ENCODE data around the gene ACTR8. TPM values are rescaled to one million over a fixed set of nuclear protein-coding genes. Genes with fewer than 3 reads are reported as not detected.

The ACTR8 gene
- total RNA-seq, 1 donor from 2014 or later, result 47.2 TPM

DNA sequence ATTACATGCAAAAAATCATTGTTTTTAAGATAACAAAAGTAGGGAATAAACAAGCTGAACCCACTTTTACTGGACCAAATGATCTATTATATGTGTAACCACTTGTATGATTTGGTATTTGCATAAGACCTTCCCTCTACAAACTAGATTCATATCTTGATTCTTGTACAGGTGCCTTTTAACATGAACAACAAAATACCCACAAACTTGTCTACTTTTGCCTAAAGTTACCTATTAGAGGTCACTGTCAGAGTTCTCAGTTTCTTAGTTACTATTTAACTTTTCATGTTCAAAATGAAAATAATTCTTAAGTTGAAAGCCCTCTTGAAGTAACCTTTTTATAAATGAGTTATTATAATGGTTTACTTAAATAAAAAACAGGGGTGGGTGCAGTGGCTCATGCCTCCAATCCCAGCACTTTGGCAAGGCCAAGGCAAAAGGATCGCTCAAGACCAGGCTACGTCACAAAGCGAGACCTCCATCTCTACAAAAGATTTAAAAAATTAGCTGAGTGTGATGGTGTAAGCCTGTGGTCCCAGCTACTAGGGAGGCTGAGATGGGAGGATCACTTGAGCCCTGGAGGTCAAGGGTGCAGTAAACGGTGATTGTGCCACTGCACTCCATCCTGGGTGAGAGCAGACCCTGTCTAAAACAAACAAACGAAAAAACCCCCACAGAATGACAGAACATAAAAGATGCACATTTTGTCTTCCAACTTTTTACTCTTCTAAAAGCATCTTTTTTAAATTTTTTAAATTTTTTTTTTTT lies 16.0 kb downstream of the ACTR8 start:
- DNase-seq (ENCODE audit: low read depth), result no peak

DNA sequence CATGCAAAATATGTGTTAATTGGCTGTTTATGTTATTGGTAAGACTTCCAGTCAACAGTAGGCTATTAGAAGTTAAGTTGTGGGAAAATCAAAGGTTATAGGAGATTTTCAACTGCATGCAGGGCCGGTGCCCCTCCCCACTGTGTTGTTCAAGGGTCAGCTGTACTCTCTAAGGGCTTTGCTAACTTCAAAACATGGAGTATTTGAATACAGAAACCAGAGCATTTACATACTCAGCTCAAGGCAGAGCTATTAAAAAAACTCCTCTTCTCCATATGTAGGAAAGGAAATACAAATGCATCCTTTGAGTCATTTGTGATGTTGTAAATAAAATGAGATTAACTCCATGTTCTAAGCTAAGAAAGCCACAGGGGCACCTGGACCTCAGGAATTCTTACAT lies 18.8 kb downstream of the ACTR8 start:
- no peak for DNase-seq (ENCODE audit: low read depth)

DNA sequence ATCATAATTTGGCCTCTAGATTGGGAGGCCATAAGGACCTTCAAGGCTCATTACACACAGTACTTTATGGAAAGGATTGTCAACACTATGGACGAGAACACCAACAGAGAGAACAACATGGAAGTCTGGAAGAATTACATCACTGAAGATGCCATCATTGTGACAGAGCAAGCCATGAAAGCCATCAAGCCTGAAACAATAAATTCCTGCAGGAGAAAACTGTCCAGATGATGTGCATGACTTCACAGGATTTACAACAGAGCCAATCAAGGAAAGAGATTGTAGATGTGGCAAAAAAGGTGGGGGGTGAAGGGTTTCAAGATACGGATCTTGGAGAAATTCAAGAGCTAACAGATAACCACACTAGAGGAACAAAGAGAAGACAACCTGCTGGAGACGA lies 19.7 kb downstream of the ACTR8 start:
- DNase-seq (ENCODE audit: low read depth), result peak; percentile 54

DNA sequence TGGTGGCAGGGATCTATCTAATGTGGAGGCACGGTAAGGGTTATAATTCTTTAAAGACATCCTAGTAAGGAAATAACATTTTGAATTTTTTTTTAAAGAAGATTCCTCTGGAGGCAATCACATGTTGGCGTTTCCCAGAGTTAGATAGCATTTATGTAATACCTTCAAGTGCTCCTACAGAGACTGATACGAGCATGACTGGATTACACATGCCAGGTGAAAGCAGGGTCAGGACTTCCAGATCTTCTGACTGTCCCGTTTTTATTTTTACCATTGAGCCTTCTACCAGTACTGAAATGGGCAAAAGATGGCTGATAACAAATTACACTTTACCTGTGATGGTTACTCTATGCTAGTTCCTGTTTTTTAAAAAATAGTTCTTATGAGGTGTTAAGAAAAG lies 21.8 kb downstream of the ACTR8 start:
- DNase-seq (ENCODE audit: low read depth), result no peak

DNA sequence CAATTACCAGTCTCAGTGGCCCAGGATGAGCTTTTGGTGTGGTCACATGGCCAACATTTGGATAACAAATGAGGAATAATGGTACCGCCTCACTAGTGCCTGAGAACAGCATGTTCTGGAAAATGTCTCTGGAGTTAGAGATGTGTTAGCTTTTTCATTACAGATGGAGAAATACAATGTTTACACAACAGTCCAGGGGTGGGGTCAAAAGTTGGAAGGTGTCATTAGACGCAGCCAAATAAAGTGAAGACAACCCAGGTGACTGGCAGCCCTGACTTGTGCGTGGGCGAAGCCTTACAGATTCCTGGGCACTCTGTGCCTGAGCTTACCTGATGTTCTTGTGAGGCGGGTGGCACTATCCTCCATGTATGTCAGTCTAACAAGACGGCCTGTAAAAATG lies 22.8 kb downstream of the ACTR8 start:
- no peak for DNase-seq (ENCODE audit: low read depth)

DNA sequence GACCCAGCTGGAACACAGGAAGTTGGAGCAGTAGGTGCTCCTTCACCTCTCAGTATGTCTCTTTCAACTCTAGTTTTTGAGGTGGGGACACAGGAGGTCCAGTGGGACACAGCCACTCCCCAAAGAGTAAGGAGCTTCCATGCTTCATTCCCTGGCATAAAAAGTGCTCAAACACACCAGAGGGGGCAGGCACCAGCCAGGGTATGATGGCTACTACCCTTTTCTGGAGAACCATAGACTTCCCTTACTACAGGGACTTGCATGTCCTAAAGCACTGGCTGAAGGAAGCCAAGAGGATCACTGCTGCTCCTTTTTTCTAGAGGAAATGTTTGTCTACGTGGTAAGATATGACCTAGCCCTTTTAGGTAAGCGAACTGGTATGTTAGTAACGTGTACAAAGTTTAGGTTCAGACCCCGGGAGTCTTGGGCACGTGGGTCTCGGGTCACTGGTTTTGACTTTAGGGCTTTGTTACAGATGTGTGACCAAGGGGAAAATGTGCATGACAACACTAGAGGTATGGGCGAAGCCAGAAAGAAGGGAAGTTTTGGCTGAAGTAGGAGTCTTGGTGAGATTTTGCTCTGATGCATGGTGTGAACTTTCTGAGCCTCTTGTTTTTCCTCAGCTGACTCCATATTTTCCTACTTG lies 23.7 kb downstream of the ACTR8 start:
- DNase-seq (ENCODE audit: low read depth), result peak; percentile 21

DNA sequence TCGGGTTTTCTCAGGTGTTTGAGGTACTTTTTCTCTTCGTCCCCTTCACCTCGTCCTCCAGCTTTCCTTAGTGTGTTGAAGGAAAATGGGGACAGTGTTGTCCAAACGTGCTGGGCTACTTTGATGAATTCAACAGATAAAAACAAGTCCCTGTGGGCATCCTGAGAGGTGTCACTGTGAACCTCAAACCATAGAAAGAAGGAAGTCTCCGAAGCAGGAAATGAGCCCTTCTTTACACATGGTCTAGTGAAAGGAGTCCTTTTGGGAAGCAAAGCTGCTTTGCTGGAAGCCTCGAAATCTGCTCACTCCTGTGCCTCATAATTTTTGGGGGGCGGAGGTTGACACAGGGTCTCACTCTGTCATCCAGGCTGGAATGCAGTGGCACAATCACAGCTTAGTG lies 25.0 kb downstream of the ACTR8 start:
- no peak for DNase-seq (ENCODE audit: low read depth)

DNA sequence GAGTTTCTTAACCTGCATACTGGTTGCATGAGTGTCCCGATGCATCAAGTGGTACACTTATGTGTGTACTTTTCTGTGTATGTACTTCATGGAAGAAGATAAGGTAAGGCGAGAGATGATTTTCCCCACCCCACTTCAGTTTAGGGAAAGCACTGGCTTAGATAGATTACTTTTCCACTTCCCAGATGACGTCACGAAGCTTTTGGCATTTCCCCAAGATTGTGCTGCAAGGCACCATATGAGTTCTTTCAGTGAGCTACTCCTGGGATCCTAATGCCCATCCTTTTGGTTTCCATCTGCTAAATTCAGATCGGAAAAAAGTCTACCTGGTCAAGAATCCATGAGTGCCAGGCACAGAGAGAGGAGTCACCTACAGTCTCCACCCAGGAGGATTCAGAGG lies 31.1 kb downstream of the ACTR8 start:
- DNase-seq (ENCODE audit: low read depth), result no peak

DNA sequence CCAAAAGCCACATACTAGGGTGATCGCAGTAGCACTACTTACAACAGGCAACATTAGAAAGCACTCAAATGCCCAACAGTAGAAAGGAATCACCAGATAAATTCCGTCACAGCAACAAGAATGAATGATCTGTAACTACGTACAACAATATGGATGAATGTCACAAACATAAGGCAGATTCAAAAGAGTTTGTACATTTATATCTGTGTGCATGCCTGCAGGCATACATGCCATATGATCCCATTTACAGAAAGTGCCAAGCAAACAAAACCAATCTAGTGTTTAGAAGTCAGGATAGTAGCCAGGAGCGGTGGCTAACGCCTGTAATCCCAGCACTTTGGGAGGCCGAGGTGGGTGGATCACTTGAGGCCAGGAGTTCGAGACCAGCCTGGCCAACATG lies 32.0 kb downstream of the ACTR8 start:
- DNase-seq (ENCODE audit: low read depth), result no peak

DNA sequence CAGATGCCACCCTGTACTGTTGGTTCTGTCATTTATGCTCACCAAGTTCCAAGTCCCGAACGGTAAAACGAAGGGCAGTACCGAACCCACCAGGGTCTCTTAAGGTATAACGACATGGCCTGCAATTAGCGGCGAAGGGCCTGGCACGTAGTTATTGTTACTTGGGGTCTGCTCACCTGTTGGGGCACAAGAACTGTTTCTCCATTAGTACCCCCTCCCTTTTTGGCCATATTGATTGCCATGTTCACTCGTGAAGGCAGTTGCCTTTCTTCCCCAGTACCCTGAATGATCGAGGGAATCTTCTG lies 35.1 kb downstream of the ACTR8 start:
- DNase-seq (ENCODE audit: low read depth), result no peak

DNA sequence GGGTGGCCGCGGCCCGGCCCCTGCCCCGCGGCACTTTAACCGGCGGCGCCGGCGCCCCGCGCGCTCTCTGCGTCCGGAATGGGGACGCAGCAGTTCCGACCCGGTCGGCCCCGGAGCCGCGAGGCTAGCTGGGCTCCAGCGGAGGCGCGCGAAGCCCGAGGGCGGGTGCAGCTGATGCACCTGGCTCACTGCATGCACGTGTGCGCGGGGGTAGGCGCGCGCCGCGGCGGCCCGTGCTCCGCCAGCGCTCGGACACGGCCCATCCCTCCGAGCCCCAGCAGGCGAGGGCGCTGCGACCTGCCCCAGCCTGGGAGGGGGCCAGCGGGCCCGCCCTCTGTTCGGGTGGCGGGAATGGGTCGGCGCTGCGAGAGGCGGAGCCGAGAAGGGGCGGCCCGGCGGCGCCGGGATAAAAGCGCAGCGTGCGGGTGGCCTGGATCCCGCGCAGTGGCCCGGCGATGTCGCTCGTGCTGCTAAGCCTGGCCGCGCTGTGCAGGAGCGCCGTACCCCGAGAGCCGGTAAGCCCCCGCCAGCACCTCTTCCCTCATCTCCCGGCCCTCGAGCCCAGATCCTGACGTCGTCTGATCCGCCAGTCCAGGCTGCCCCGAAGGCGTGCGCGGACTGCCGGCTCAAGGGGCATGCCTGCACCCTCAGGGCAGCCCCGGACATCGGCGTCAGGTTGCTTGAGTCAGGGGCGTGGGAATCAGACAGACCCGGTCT lies 35.7 kb downstream of the ACTR8 start, which contains the start of the genes CHDH and IL17RB:
CHDH (minus strand) TSS at position 286 of the 717 bp plus-strand sequence. CDS start 22,411 bp downstream, outside the sequence.
IL17RB (plus strand) TSS at position 435 of the 717 bp plus-strand sequence; CDS start at position 456, 21 bp downstream.
- no peak for DNase-seq (ENCODE audit: low read depth)

DNA sequence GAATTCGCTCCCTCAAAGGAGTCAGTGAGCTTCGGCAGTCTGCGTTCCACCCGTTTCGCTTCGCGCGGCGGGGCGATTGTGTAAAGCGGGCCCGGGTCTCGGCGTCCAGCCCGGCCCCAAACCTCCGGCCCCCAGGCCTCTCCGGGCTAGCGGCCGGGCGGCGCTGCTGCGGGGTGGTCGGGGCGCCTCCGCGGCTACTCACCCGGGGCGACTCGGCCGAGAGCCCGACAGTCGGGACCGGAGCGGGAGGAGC lies 36.1 kb downstream of the ACTR8 start:
- DNase-seq (ENCODE audit: low read depth), result no peak

DNA sequence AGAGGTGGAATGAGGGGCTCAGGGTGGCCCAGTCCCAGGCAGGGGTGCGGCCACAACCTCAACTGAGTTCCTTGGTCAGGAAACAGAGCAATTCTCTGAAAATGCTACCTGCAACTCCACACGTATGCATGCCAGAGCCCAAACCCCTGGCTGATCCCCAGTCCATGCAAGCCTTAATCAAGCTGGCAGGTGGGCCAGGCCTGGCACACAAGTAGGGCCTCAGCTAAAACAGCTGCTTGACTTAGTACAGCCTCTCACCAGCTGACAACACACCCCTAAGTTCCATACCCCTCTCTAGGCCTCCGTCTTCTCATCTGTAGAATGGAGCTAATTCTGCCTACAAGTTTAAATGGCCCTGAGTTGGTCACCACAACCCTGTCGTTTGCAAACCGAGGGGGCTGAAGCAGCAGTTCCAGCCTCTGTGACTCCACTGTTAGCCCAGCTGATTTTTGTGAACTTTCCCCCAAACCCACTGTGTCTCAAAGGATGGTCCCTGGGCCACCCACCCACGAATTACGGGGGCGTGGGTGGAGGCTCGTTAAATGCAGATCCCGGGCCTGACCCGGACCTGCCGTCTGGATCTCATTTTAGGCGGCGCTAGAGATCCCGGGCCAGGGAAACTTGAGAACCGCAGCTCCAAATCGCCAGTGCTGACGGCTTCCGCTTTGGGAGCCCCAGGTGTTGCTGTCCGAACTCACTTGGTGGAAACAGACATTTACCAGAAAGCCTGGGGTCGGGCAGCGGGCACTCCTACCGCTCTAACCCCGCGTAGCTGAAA lies 36.7 kb downstream of the ACTR8 start:
- peak; percentile 47 for DNase-seq (ENCODE audit: low read depth)

DNA sequence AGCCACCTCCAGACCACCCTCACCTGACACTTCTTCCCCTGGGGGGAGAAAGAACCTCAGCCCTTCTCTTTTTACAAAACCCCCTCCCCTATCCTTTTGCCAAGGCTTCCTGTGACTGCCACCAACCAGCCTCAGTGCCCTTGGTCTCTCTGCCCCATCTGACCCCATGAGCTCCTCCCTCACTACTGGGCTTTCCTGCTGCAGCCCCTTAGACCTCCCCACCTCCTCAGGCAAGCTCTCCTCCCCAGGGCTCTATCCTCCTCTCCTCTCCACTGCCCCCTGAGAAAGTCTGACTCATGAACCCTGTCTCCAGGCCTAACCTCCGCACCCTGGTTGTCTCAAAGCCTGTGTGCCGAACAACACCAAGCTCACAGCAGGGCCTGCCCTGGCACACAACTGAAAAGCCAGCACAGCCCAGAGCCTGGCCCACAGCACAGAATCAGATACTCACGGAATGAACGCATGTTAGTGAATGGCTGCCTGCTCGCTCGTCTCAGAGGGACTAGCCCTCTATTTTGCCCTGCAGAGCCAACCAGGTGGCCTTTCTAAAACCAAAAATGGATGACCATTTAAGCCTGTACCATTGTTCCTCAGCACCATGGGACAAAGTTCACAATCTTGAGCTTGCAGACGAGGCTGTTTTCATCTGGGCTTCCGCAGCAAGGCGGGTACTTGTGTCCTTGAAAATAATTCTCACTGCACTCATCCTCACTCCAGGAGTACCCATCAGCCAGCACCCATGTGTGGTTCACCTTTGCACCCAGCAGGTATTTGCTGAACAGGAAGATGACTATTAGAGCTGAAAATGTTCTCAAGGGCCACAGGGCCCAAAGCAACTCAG lies 37.5 kb downstream of the ACTR8 start:
- DNase-seq (ENCODE audit: low read depth), result peak; percentile 48

DNA sequence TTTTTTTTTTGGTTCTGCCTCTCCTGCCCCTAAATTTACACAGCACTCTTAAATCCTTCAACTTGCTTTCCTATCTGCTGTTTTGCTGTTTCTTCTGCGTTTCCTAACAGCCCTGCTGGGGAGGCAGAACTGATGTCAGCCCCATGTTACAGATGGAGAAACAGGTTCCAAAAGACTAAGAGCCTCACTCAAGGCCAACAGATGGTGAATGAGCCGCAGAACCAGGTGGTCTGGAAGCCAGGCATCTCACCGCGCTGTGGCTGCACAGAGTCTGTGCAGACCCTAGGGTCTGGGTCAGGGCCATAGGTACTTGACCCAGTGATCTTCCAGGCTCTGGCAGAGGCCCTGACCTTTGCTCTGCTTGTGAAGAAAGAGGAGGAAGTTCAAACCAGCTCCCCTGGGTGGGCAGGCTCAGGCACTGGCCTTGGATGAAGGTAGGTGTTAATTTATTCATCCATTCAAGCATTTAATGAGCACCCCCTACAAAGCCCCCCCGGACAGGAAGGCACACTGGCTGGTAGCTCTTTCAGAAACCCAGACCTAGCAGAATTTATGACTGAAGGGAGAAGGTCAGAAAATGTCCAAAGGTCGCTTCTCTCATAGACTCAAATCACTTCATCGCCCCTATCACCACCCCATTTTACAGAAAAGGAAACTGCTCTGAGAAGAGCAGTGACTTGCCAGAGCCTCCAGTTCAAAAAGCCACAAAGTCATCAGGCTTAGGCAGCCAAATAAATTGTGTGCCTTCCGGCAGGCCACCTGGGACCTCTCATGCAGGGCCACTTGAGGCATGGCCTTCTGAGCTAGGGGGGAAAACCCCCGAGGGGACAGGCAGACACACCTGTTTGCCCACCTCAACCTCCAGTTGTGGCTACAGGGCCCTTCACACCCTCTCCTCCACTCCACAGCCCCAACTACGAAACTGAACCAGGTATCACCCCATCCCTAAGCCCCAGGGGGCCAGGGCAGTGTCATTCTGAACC lies 38.5 kb downstream of the ACTR8 start:
- no peak for DNase-seq (ENCODE audit: low read depth)

DNA sequence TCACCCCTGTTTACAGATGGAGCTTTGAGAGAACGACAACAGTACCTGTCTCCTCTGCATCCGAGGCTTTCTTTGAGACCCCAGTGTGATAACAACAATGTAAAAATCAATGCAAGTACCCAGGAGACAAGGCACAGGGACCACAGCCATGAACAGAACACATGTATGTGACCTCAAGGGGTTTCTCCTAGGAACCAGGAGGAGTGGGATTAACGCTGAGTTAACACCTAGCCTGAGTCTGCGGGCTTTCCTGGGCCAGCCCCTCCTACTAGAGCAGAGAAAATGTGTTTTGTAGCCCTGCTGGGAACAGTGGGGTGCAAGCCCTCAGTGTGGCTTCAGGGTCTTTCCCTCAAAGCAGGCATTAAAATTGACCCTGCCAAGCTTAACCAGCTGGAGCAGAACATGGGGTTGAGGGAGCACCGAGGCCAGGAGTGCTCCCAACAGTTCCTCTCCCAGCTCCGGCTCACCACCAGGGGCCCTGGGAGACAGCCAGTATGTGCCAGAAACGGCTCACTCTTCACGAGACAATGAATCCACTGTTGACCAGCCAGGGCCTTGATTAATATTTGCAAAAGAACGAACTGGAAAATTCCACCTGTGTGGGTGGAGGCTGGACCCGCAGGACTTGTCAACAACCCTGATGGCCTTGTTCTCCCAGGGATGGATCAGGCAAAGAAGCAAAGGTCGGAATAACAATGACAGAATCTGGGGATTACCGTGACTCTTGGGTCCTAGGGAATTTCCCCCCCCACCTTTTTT lies 39.3 kb downstream of the ACTR8 start:
- peak; percentile 97 for DNase-seq (ENCODE audit: low read depth)

DNA sequence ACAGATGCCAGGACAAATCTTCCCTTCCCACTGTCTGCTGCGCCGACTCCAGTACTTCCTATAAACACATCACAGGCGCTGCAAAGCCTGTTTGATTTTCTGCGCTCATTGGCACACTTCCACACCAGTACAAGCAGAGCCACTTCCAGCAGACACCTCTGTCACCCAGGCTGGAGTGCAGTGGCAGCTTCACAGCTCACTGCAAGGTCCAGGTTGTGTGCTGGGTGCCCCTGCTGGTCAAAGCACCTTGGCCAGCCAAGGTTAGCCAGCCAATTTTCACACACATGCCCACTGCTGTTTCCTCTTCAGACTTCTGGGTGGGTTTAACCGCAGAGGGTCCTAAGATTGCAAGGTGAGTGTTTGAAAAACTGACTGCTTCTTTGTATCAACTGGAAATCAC lies 40.7 kb downstream of the ACTR8 start:
- DNase-seq (ENCODE audit: low read depth), result no peak

DNA sequence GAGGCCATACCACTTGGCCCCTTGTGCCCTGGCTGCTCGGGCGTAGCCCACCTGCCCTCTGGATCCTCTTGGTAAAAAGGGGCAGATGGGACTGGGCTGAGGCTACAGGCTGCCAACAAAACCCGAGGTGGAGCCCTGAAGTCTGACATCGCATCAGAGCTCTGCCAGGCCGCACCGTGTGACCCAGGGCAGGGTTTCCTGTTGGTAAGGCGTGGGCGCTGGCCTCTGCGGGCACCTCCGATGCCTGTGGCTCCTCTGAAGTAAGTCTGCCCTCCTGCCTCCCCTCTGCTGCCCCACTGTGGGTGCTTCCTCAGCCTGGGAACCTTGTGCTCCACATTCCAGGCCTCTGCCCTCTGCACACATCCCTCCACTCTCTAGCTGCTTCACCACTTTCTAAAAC lies 44.6 kb downstream of the ACTR8 start:
- peak; percentile 28 for DNase-seq (ENCODE audit: low read depth)

DNA sequence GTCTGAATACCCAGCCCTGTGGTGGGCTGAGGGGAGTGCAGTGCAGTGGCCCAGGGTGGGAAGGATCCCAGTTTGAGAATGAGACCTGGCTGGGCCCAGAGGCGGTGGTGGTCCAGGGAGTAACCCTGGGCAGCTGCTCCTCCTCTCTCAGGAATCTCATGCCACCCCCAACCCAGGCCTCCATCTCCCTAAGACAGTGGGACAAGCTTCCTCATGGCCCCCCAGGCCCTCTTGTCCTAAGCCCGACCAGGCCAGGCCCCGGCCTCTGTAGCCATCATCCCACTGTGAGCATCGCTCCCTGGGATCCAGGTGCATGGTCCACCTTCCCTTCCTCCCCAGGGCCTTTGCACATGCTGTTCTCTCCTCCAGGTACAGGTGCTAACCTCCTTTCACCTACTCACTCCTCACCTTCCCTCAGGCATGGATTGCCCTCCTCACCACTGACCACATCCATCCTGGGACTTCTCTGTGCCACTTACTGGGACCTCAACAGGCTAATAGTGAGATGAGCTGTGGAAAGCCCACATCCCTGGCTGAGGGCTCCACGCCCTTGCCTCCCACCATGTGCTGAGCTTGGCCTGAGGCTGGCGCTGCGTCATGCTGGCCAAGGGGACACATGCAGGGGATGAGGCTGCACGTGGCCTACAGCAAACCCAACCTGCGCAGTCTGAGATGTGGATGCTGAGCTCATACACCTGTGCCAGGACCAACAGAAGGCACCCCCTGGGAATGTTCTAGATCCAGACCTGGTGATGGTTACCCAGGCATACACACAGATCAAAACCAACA lies 45.7 kb downstream of the ACTR8 start:
- no peak for DNase-seq (ENCODE audit: low read depth)
